Glutamatergic neuron (in vitro differentiated cells): ENCODE measurements around the gene POTEB3. TPM values are rescaled to one million over a fixed set of nuclear protein-coding genes. Genes with fewer than 3 reads are reported as not detected.
"Not testable (repeated sequence)": the region's sequence is repeated elsewhere in the genome, so short reads cannot be mapped to it uniquely, and the experiment has no call there.

ENCODE experiments used
- DNase-seq: peaks from one replicate; pipeline ENCODE4 v3.0.0; 2022
- H3K27ac Mint-ChIP-seq: one replicate; pipeline ENCODE4 v1.8.0; 2020; ENCODE audit warnings: mild to moderate bottlenecking, mixed read lengths, inconsistent platforms; ENCODE audit not compliant: unreplicated experiment
- H3K27me3 Mint-ChIP-seq: one replicate; pipeline ENCODE4 v1.8.0; 2020; ENCODE audit warnings: mild to moderate bottlenecking, moderate library complexity, mixed read lengths, inconsistent platforms; ENCODE audit not compliant: unreplicated experiment
- H3K36me3 Mint-ChIP-seq: one replicate; pipeline ENCODE4 v1.8.0; 2020; ENCODE audit warnings: mild to moderate bottlenecking, mixed read lengths, inconsistent platforms; ENCODE audit not compliant: unreplicated experiment
- H3K4me1 Mint-ChIP-seq: one replicate; pipeline ENCODE4 v1.8.0; 2020; ENCODE audit warnings: mild to moderate bottlenecking, low read depth, mixed read lengths, inconsistent platforms; ENCODE audit not compliant: unreplicated experiment
- H3K4me3 Mint-ChIP-seq: one replicate; pipeline ENCODE4 v1.8.0; 2020; ENCODE audit warnings: mild to moderate bottlenecking, mixed read lengths, inconsistent platforms; ENCODE audit not compliant: unreplicated experiment
- H3K9me3 Mint-ChIP-seq: one replicate; pipeline ENCODE4 v1.8.0; 2020; ENCODE audit warnings: mild to moderate bottlenecking, moderate library complexity, mixed read lengths, inconsistent platforms; ENCODE audit not compliant: unreplicated experiment
- microRNA-seq: library from miRNA; unstranded; fragments of <30 nt; microRNA quantifications from one replicate; pipeline ENCODE4, GENCODE V29; 2020; ENCODE audit not compliant: unreplicated experiment
- total RNA-seq: library from RNA; stranded (reverse); fragmentation: NEBNext Ultra II Directional; extraction: Animal tissue kit (Norgen Biotek cat#: 25700); gene quantifications from one replicate; pipeline ENCODE4 v1.2.1, GENCODE V29; 2021; ENCODE audit not compliant: unreplicated experiment

Gene POTEB3
- total RNA-seq, 1 donor from 2014 or later = not detected

DNA sequence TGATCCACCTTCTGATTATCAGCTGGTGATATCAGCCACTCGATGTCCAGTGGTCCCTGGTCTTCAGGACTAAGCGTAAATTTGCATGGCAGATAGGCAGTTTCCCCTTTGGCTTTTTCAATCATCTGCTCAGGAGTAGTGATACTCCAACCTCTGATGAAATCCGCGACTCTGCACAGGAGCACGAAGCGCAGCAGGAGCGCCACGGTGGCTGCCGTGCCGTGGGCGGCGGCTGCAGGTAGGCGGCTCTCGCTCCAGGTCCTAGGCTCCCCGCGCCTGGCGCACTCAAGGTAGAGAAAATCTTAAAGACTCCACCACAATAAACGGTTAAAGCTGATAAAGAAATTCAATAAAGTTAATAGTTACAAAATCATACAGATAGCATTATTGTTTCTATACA is 66.6 kb downstream of the POTEB3 start:
- H3K36me3 Mint-ChIP-seq, H3K4me1 Mint-ChIP-seq, DNase-seq: not testable (repeated sequence)

DNA sequence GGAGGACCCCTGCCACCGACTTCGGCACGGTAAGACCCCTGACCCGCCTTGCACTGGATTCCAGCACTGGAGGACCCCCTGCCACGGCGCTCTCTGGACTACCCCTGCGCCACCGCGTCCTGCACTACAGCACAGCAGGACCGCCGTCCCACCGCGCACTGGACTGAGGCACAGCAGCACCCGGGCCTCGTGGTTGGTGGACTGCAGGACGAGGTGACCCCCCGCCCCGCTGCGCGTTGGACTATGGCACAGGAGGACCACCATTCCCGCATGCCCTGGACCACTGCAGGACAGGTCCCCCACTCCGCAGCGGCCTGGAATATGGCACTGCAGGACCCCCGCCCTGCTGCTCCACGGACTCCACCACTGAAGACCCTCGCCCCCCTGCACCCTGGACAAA is 71.1 kb downstream of the POTEB3 start:
- not testable (repeated sequence) for H3K36me3 Mint-ChIP-seq, H3K4me3 Mint-ChIP-seq, H3K27me3 Mint-ChIP-seq, H3K4me1 Mint-ChIP-seq, DNase-seq, H3K9me3 Mint-ChIP-seq, H3K27ac Mint-ChIP-seq

More for the DNA sequence above, 66.6 kb downstream of the POTEB3 start:
- H3K27me3 Mint-ChIP-seq, H3K9me3 Mint-ChIP-seq, H3K27ac Mint-ChIP-seq, H3K4me3 Mint-ChIP-seq: not testable (repeated sequence)

DNA sequence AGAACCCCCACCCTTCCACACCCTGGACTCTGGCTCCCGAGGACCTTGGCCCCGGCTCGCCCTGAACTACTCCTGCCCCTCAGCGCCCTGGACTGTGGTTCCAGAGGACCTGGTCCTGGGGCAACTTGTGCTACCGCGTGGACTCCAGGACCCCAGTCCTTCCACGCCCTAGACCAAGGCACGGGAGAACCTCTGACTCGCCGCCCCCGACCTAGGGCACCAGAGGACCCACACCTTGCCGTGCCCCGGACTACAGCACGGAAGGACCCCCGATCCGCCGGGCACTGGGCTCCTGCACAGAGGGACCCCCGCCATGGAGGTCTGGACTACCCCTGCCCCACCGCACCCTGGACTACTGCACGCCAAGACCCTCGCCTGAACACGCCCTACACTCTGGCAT is 71.7 kb downstream of the POTEB3 start:
- H3K36me3 Mint-ChIP-seq, H3K9me3 Mint-ChIP-seq, H3K27me3 Mint-ChIP-seq, H3K4me1 Mint-ChIP-seq, H3K4me3 Mint-ChIP-seq, DNase-seq, H3K27ac Mint-ChIP-seq: not testable (repeated sequence)

Small RNAs within 50 kb of the gene (microRNA-seq; reads per million reads assigned to microRNA genes)
- gene MIR3118-3 = not detected
